Psoas muscle (tissue), 8 donors: Measurements from ENCODE around the gene C4orf36. TPM values are rescaled to one million over a fixed set of nuclear protein-coding genes. Genes with fewer than 3 reads are reported as not detected.

Source experiments
- ATAC-seq, 4 donors: fragments of 200-7000 bp; cut with Tn5 transposase; one replicate each; pipeline ENCODE4 v1.9.1; 2020; ENCODE audit warnings: moderate library complexity in 3 of 4, mild to moderate bottlenecking in 2 of 4
- DNase-seq, 2 donors: peaks; one replicate each; pipeline ENCODE4 v3.0.0-alpha.2; 2020
- H3K27ac ChIP-seq: fragments of 200-600 bp; one replicate; pipeline ENCODE4 v1.8.0; 2022
- H3K27me3 ChIP-seq, 3 donors: fragments of 200-600 bp in 1 of 3; one replicate each; pipeline versions ENCODE4 v1.6.1 to v1.8.0; 2013 to 2022; ENCODE audit warnings: low read length in 2 of 3, mild to moderate bottlenecking in 2 of 3, moderate library complexity in 1 of 3; ENCODE audit not compliant: insufficient read depth in 3 of 3
- H3K36me3 ChIP-seq, 2 donors: fragments of 200-600 bp in 1 of 2; one replicate each; pipeline versions ENCODE4 v1.6.1 to v1.8.0; 2013 to 2022; ENCODE audit warnings: low read depth in 1 of 2, mild to moderate bottlenecking in 1 of 2, moderate library complexity in 1 of 2; ENCODE audit not compliant: insufficient read depth in 1 of 2
- H3K4me1 ChIP-seq: fragments of 200-600 bp; one replicate; pipeline ENCODE4 v1.8.0; 2022
- H3K4me3 ChIP-seq: fragments of 200-600 bp; one replicate; pipeline ENCODE4 v1.8.0; 2022; ENCODE audit warnings: mild to moderate bottlenecking
- H3K9me3 ChIP-seq: fragments of 200-600 bp; one replicate; pipeline ENCODE4 v1.8.0; 2022
- WGBS, 3 donors: extraction: QIAGEN DNeasy Blood & Tissue Kit; methylation state at CpG; one replicate each; pipeline versions ENCODE4 v1.1.6 to v1.1.7; 2013; 5-methylcytosine and 5-hydroxymethylcytosine counted together
- intact Hi-C, 2 donors: fragments of 100-400 bp; cut with DNase I; formaldehyde crosslinking; loops; one replicate each; pipeline versions ENCODE4 v1.11.0 to v1.14.2; 2022
- polyA plus RNA-seq, 3 donors: library from polyadenylated mRNA; stranded (reverse); fragments of 200-250 nt; gene quantifications; one replicate each; pipeline ENCODE4 v1.2.3, GENCODE V29; 2013
- total RNA-seq, 4 donors: library from RNA; stranded (reverse); fragmentation: NEBNext Ultra II Directional in 2 of 4; extraction: Animal tissue kit (Norgen Biotek cat#: 25700) in 2 of 4; gene quantifications; one replicate each; pipeline versions ENCODE4 v1.2.1 to v1.2.4, GENCODE V29; 2021 to 2023
- TF ChIP-seq, protein P1 (sequence below): fragments of 200-600 bp; IDR thresholded peaks from one replicate; pipeline ENCODE4 v1.8.0; 2022; ENCODE audit warnings: antibody characterized with exemption
- donor health status: healthy with polysubstance abuse.
- donor health status: DM: no; HTN: no; CAD: no; lungs with moderate emphysema.
- donor health status: Bipolar disorder and iron deficiency.
- donor health status: healthy.
- donor health status: DM: yes; HTN: yes; CAD: no.
- donor health status: DM: no; HTN: no; CAD: no.
- donor health status: DM: no; HTN: no; CAD: no.
- donor health status: DM: yes; HTN: yes; CAD: no.

Gene C4orf36
- total and polyA plus RNA-seq, 7 donors, result 0.45 to 1.5 (median 0.70) TPM; not detected in 4

DNA sequence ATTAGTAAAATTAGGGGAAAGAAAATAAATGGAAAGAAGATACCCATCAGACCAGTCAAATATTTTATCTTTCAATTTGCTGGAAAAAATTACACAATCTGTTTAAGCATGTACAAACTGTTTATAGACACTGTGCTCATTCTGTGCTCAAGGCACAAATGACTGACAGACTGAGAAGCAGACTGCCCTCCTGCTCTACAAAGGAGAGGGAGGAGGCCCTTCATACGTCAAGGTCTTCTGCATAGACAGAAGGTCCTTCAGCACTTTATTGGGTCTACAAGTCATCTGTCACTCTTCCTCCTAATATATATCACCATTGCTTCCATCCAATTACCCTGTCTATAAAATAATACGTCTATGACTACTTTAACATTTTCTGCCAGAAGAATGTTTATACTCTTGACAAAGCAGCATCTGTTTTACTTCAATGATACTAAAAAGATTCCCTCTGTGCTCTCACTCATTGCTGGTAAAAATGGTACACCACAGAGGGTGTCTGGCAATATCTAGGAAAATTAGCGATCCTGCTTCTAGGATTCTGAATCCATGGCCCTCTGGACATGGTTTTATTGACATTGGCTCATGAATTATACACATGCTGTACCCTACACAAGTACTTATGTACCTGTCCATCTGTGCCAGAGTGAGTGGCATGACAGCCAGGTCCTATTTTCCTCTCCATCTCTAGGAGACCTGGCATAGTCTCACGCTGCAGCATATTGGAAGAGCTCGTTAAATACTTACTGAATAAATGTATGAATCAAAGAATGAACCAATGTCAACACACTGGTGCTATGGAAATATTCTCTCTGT lies 54.3 kb downstream of the C4orf36 start:
- Histone ChIP-seq H3K27ac (no peak overlapping the region), H3K4me1 (no peaks in the 10 kb centered on the region), H3K36me3 (no peaks in the 10 kb centered on the region), H3K27me3 (no peaks in the 10 kb centered on the region), H3K4me3 (no peak overlapping the region), H3K9me3 (no peaks in the 10 kb centered on the region)
- 81 to 88% (median 83%) methylated on average over 5 of the region's 5 CpGs for WGBS, 3 donors
- ATAC-seq (no peak), DNase-seq (no peak)
- intact Hi-C loops, result no loop called here
- TF ChIP-seq, protein P1, sequence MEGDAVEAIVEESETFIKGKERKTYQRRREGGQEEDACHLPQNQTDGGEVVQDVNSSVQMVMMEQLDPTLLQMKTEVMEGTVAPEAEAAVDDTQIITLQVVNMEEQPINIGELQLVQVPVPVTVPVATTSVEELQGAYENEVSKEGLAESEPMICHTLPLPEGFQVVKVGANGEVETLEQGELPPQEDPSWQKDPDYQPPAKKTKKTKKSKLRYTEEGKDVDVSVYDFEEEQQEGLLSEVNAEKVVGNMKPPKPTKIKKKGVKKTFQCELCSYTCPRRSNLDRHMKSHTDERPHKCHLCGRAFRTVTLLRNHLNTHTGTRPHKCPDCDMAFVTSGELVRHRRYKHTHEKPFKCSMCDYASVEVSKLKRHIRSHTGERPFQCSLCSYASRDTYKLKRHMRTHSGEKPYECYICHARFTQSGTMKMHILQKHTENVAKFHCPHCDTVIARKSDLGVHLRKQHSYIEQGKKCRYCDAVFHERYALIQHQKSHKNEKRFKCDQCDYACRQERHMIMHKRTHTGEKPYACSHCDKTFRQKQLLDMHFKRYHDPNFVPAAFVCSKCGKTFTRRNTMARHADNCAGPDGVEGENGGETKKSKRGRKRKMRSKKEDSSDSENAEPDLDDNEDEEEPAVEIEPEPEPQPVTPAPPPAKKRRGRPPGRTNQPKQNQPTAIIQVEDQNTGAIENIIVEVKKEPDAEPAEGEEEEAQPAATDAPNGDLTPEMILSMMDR, result no peak

DNA sequence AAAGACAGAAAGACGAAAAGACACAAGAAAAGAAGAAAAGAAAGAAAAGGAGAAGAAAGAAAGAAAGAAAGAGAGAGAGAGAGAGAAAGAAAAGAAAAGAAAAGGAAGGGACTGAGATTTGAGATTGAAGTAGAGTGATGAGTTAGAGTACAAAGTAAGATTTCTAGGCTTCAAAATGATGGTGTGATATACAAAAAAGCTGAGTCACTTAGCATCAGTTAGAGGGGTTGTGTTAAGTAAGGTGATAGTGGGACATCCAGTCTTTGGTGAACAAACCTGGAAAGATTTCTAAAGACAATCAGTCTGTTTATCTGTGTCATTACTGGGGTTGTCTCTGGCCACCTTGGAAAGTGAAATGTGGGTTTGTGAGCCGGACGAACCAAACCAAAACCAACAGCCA lies 56.5 kb downstream of the C4orf36 start:
- Histone ChIP-seq H3K4me3 (no peak overlapping the region), H3K4me1 (no peaks in the 10 kb centered on the region), H3K27ac (no peak overlapping the region), H3K9me3 (no peaks in the 10 kb centered on the region), H3K36me3 (no peaks in the 10 kb centered on the region), H3K27me3 (no peaks in the 10 kb centered on the region)
- TF ChIP-seq, protein P1, result no peak
- 79 to 90% (median 88%) methylated on average over 3 of the region's 3 CpGs for WGBS, 3 donors
- no peak for DNase-seq
- intact Hi-C loops, result no loop called here
- ATAC-seq, result no peak

DNA sequence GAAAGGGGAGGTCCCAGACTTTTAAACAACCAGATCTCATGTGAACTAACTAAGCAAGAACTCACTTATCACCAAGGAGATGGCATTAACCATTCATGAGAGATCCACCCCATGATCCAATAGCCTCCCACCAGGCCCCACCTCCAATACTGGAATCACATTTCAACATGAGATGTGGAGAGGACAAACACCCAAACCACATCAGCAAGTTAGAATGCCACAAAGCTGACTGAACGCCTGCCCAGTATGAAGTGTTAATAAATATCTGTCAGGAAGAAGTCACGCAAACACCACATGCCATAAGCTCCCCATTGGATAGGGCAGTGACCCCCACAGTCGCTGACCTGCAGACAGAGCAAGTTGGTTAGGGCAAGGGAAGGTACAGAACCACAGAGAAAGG lies 57.3 kb downstream of the C4orf36 start:
- Histone ChIP-seq H3K27ac (no peak overlapping the region), H3K36me3 (peaks cover 0 to 1% of the 10 kb centered on the region in 2 donors), H3K27me3 (no peaks in the 10 kb centered on the region), H3K4me3 (no peak overlapping the region), H3K9me3 (no peaks in the 10 kb centered on the region), H3K4me1 (no peaks in the 10 kb centered on the region)
- DNase-seq, result no peak
- TF ChIP-seq, protein P1, result no peak
- intact Hi-C loops, result no loop called here
- no peak for ATAC-seq
- WGBS, 3 donors, result 75 to 82% (median 78%) methylated on average over 3 of the region's 3 CpGs

DNA sequence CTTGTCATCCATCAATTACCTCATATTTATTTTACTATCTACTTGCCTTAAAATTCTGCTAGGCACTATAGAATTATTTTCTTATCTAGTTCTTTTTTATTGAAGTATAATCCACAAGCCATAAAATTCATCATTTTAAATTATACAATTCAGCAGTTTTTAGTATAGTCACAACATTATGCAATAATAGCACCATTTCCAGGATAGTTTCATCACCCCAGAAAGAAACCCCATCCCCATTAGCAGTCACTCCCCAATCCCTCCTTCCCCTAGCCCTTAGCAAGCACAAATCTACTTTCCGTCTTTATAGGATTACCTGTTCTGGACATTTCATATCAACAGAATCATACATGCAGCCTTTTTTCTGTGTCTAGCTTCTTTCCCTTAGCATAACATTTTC lies 58.6 kb downstream of the C4orf36 start:
- H3K9me3 ChIP-seq, result no peaks in the 10 kb centered on the region
- no peaks in the 10 kb centered on the region for H3K4me1 ChIP-seq
- intact Hi-C loops, result no loop called here
- H3K27ac ChIP-seq, result no peak overlapping the region
- 90 to 94% (median 92%) methylated on average over 1 of the region's 1 CpG for WGBS, 3 donors
- H3K36me3 ChIP-seq, result peaks cover 0 to 5% of the 10 kb centered on the region in 2 donors
- TF ChIP-seq, protein P1, result no peak
- DNase-seq (no peak), ATAC-seq (no peak)
- H3K4me3 ChIP-seq, result no peak overlapping the region
- H3K27me3 ChIP-seq, result no peaks in the 10 kb centered on the region
